GM12878 (cell line): Measurements from ENCODE around the gene SYNJ2. TPM values are rescaled to one million over a fixed set of nuclear protein-coding genes. Genes with fewer than 3 reads are reported as not detected.

Experiments
- ATAC-seq: fragments of 200-7000 bp; cut with Tn5 transposase; 3 replicates; pipeline ENCODE4 v1.9.1; 2020; ENCODE audit warnings: mild to moderate bottlenecking, moderate library complexity
- BruUV-seq: library from RNA; stranded (reverse); fragments of 400-500 nt; replicated peaks from 2 replicates; lab custom pipeline; 2021; lab: Mats Ljungman, UMichigan
- CTCF ChIA-PET: fragments of 300-600 bp; sonication (Branson Sonifier 250); formaldehyde crosslinking; extraction: SDS; loops from one replicate; lab custom pipeline; 2021; ENCODE audit warnings: inconsistent platforms; lab: Yijun Ruan, JAX
- POLR2A ChIA-PET: fragments of 350-600 bp; formaldehyde crosslinking; extraction: SDS; loops from one replicate; lab custom pipeline; 2021; ENCODE audit warnings: inconsistent platforms; lab: Charles Lee
- RAD21 ChIA-PET: fragments of 300-600 bp; sonication (Branson Sonifier 250); formaldehyde crosslinking; loops from one replicate; lab custom pipeline; 2023; ENCODE audit warnings: antibody characterized with exemption; ENCODE audit not compliant: unreplicated experiment; lab: Charles Lee
- SMC1A ChIA-PET: fragments of 300-600 bp; sonication (Branson Sonifier 250); formaldehyde crosslinking; loops from one replicate; lab custom pipeline; 2023; ENCODE audit not compliant: unreplicated experiment, uncharacterized antibody; lab: Charles Lee
- DNase-seq: peaks from one replicate; pipeline ENCODE4 v3.0.0-alpha.2; 2011; ENCODE audit warnings: low read depth, low spot score
- FAIRE-seq: peaks from 3 replicates; lab custom pipeline; 2011; peaks lifted over from hg19 to GRCh38; lab: Jason Lieb, UNC
- H2AFZ ChIP-seq: 2 replicates; pipeline ENCODE4 v1.6.0; 2011; ENCODE audit warnings: low read depth, low read length, control low read depth; ENCODE audit not compliant: control insufficient read depth
- H3K27ac ChIP-seq: 2 replicates; pipeline ENCODE4 v1.5.1; 2011; ENCODE audit warnings: control low read depth; ENCODE audit not compliant: control insufficient read depth, insufficient read depth
- H3K27me3 ChIP-seq, 2 experiments: replicated peaks in 1 of 2; 2 replicates each; pipeline versions ENCODE4 v1.6.0 to v1.6.1; 2011; ENCODE audit warnings: low read length in 1 of 2; ENCODE audit not compliant: control insufficient read depth in 2 of 2, insufficient read depth in 2 of 2
- H3K36me3 ChIP-seq, 2 experiments: 2 replicates each; pipeline ENCODE4 v1.5.1; 2011; ENCODE audit warnings: low read length in 1 of 2; ENCODE audit not compliant: control insufficient read depth in 2 of 2, insufficient read depth in 2 of 2
- H3K4me1 ChIP-seq: 2 replicates; pipeline ENCODE4 v1.6.1; 2011; ENCODE audit warnings: mild to moderate bottlenecking, low read length, moderate library complexity, mixed read lengths; ENCODE audit not compliant: control insufficient read depth, insufficient read depth
- H3K4me2 ChIP-seq: 2 replicates; pipeline ENCODE4 v1.6.0; 2011; ENCODE audit warnings: control low read depth; ENCODE audit not compliant: control insufficient read depth, insufficient read depth
- H3K4me3 ChIP-seq: fragments of 200-600 bp; sonication (generic); 2 replicates; pipeline ENCODE4 v1.5.1; 2016
- H3K79me2 ChIP-seq: 2 replicates; pipeline ENCODE4 v1.6.0; 2011; ENCODE audit warnings: low read length; ENCODE audit not compliant: control insufficient read depth, insufficient read depth
- H3K9ac ChIP-seq: 2 replicates; pipeline ENCODE4 v1.8.0; 2011; ENCODE audit warnings: low read length, control low read depth, mixed read lengths; ENCODE audit not compliant: control insufficient read depth, insufficient read depth
- H3K9me3 ChIP-seq: replicated peaks from 3 replicates; pipeline ENCODE4 v1.5.1; 2011; ENCODE audit warnings: mild to moderate bottlenecking, low read length; ENCODE audit not compliant: control insufficient read depth, insufficient read depth
- H4K20me1 ChIP-seq: 2 replicates; pipeline ENCODE4 v1.6.0; 2011; ENCODE audit not compliant: control insufficient read depth, insufficient read depth
- BRCA1 ChIP-seq: IDR thresholded peaks from 2 replicates; pipeline ENCODE4 v1.6.1; 2011; ENCODE audit warnings: low read depth, low read length, improper control_type of control experiment
- CHD1 ChIP-seq: IDR thresholded peaks from 2 replicates; pipeline ENCODE4 v1.6.1; 2012; ENCODE audit warnings: low read depth, low read length, improper control_type of control experiment
- EGR1 ChIP-seq, 2 experiments: IDR thresholded peaks; 1 replicate in 1 of 2; 2 replicates in 1 of 2; pipeline ENCODE4 v1.6.1; 2011 to 2012; ENCODE audit warnings: low read depth in 2 of 2, low read length in 2 of 2, borderline replicate concordance in 1 of 2, mild to moderate bottlenecking in 1 of 2, moderate library complexity in 1 of 2
- EP300 ChIP-seq, 2 experiments: fragments of 150-350 bp in 1 of 2; IDR thresholded peaks; 2 replicates each; pipeline ENCODE4 v1.6.1; 2011 to 2012; ENCODE audit warnings: low read depth in 2 of 2, low read length in 2 of 2, borderline replicate concordance in 1 of 2, improper control_type of control experiment in 1 of 2, inconsistent platforms in 1 of 2; ENCODE audit not compliant: control insufficient read depth in 1 of 2
- EZH2 ChIP-seq: IDR thresholded peaks from 2 replicates; pipeline ENCODE4 v1.6.1; 2012; ENCODE audit warnings: low read depth, mild to moderate bottlenecking, control low read depth, inconsistent platforms, low read length, borderline replicate concordance; ENCODE audit not compliant: control insufficient read depth
- HDGF ChIP-seq: fragments of 450-650 bp; IDR thresholded peaks from 2 replicates; pipeline ENCODE4 v1.6.1; 2016; ENCODE audit warnings: antibody characterized with exemption
- NFXL1 ChIP-seq: fragments of 450-650 bp; IDR thresholded peaks from 2 replicates; pipeline ENCODE4 v1.6.1; 2017; ENCODE audit warnings: antibody characterized with exemption, mild to moderate bottlenecking, borderline replicate concordance
- POLR2AphosphoS5 ChIP-seq: IDR thresholded peaks from 2 replicates; pipeline ENCODE4 v1.6.1; 2011; ENCODE audit warnings: mild to moderate bottlenecking, low read length, inconsistent platforms
- SMC3 ChIP-seq: IDR thresholded peaks from 2 replicates; pipeline ENCODE4 v1.6.1; 2011; ENCODE audit warnings: low read length, improper control_type of control experiment, borderline replicate concordance
- TCF7 ChIP-seq: IDR thresholded peaks from 2 replicates; pipeline ENCODE4 v1.6.1; 2014; ENCODE audit warnings: antibody characterized with exemption, borderline replicate concordance
- YBX1 ChIP-seq: fragments of 450-650 bp; IDR thresholded peaks from 2 replicates; pipeline ENCODE4 v1.6.1; 2016; ENCODE audit warnings: antibody characterized with exemption
- ZBTB40 ChIP-seq: fragments of 450-650 bp; IDR thresholded peaks from 2 replicates; pipeline ENCODE4 v1.6.1; 2016; ENCODE audit warnings: mild to moderate bottlenecking, moderate library complexity, borderline replicate concordance
- ZNF24 ChIP-seq: fragments of 450-650 bp; IDR thresholded peaks from 2 replicates; pipeline ENCODE4 v1.6.1; 2017; ENCODE audit warnings: antibody characterized with exemption, mild to moderate bottlenecking
- WGBS: methylation state at CpG from one replicate; pipeline ENCODE4 v1.1.6; 2016; ENCODE audit warnings: low lambda C conversion rate; ENCODE audit not compliant: insufficient replicate concordance, insufficient coverage; ENCODE audit errors: missing lambda C conversion rate; 5-methylcytosine and 5-hydroxymethylcytosine counted together
- in situ Hi-C: fragments of 300-500 bp; cut with MboI; formaldehyde crosslinking; loops from 9 replicates; pipeline ENCODE4 v1.14.3; 2018; ENCODE audit warnings: mixed read lengths
- intact Hi-C: fragments of 100-400 bp; cut with micrococcal nuclease; formaldehyde crosslinking; loops from one replicate; pipeline ENCODE4 v1.14.2; 2022; ENCODE audit not compliant: unreplicated experiment
- polyA plus RNA-seq, 11 experiments: library from polyadenylated mRNA; depleted of rRNA in 4 of 11; unstranded in 6 of 11; stranded (reverse) in 5 of 11; fragments of >200 nt; fragmentation: Nextera tagmentation in 4 of 11; fragmentation: Illumina TruSeq in 1 of 11; extraction: Ambion mirVana in 4 of 11; extraction: Trizol in 1 of 11; gene quantifications; 1 replicate in 1 of 11; 2 replicates in 10 of 11; pipeline versions ENCODE4 v1.2.1 to v1.2.3, GENCODE V29; 2011 to 2016; ENCODE audit warnings: inconsistent platforms in 2 of 11, missing spikeins in 2 of 11, low read depth in 1 of 11
- total RNA-seq, 4 experiments: library from RNA; depleted of rRNA in 3 of 4; stranded (reverse); fragments of >200 nt in 3 of 4; fragmentation: Illumina TruSeq in 1 of 4; extraction: Trizol in 1 of 4; gene quantifications; 2 replicates each; pipeline versions ENCODE4 v1.2.1 to v1.2.3, GENCODE V29; 2013 to 2021
- TF ChIP-seq, protein P1 (sequence below): IDR thresholded peaks from 2 replicates; pipeline ENCODE4 v1.6.1; 2011; ENCODE audit warnings: borderline replicate concordance, low read depth, mild to moderate bottlenecking, moderate library complexity, low read length; ENCODE audit not compliant: insufficient read depth, poor library complexity, severe bottlenecking
- TF ChIP-seq, protein P2 (sequence below): fragments of 150-350 bp; IDR thresholded peaks from 2 replicates; pipeline ENCODE4 v1.6.1; 2014; ENCODE audit warnings: mild to moderate bottlenecking, low read depth, low read length

The SYNJ2 gene
- total and polyA plus RNA-seq, 10 of the 15 experiments (the other 5 are each of a cell fraction or from before 2014, with no cell fraction given), result 0.11 to 1.8 (median 0.57) TPM

DNA sequence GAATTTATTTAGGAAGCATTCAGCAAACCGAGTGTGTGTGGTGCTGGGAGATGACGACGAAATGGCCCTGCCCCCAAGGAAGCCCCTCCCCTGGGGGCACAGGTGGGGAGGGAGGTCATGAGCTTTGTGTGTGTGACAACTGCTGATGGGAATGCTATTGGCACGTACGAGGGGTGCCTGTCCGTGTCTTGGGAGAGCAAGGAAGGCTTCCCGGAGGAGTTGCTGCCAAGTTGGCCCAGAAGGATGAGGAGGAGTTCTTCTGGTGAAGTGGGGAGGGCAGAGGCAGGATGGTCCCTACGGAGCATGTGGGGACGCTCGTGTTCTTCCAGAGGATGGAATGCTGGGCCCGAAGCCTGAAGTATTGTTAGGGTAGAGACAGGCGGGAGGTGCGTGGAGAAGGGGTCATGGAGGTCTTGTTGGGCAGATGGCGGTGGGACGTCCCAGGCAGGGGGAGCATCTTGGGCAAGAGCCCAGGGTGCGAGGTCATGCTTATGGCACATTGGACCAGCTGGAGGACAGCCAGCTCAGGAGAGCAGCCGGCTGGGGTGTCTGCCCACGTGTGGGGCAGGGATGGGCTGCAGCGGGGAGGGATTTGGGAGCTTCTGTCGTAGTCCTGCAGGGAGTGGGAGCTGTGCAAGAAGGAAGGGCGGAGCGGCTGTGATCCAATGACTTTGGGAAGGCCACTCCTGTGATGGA, 46.1 kb downstream of the SYNJ2 start (continued):
- TF ChIP-seq EGR1 (IDR thresholded peaks at IDR 0.05; ENCODE audit: borderline replicate concordance in 1 of 2, low read depth in 2 of 2, low read length in 2 of 2) (no peak), CHD1 (no peak), HDGF (no peak), EP300 (IDR thresholded peaks at IDR 0.05; ENCODE audit: borderline replicate concordance in 1 of 2, control insufficient read depth in 1 of 2, low read depth in 2 of 2, low read length in 2 of 2) (no peak), TCF7 (no peak)
- TF ChIP-seq, protein P1, sequence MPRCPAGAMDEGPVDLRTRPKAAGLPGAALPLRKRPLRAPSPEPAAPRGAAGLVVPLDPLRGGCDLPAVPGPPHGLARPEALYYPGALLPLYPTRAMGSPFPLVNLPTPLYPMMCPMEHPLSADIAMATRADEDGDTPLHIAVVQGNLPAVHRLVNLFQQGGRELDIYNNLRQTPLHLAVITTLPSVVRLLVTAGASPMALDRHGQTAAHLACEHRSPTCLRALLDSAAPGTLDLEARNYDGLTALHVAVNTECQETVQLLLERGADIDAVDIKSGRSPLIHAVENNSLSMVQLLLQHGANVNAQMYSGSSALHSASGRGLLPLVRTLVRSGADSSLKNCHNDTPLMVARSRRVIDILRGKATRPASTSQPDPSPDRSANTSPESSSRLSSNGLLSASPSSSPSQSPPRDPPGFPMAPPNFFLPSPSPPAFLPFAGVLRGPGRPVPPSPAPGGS, result no peak

- Histone ChIP-seq H3K4me2 (no peak overlapping the region), H3K36me3 (no peaks in the 10 kb centered on the region; a peak in 1 of 4 replicates), H2AFZ (no peak overlapping the region), H3K4me3 (no peak overlapping the region), H3K9me3 (no peaks in the 10 kb centered on the region), H3K4me1 (peaks cover 16% of the 10 kb centered on the region), H3K27ac (no peak overlapping the region), H3K27me3 (no peaks in the 10 kb centered on the region; a peak in 1 of 4 replicates), H3K79me2 (no peaks in the 10 kb centered on the region), H4K20me1 (no peaks in the 10 kb centered on the region), H3K9ac (no peak overlapping the region)
- RAD21 ChIA-PET, result no interaction called here
- FAIRE-seq (no peak), DNase-seq (no peak), ATAC-seq (no peak)
- POLR2A ChIA-PET, result interaction anchor here (0.8 kb wide), 1 partner anchor 44 kb away, joined by 3 read pairs; no protein-coding TSS in a partner anchor
- WGBS, result 88% methylated on average over 9 of the region's 9 CpGs
- CTCF ChIA-PET, result interaction anchor here (0.8 to 1.7 kb wide), 4 partner anchors 13 to 273 kb away, joined by 3 to 6 read pairs (median 3); no protein-coding TSS in a partner anchor
- in situ Hi-C loops, result no loop called here
- intact Hi-C loops, result loop anchor here (5.0 kb wide), 1 partner anchor 46 kb away; the partner anchor contains the start of gene SYNJ2
- SMC1A ChIA-PET, result interaction anchor here (1.2 kb wide), 1 partner anchor 119 kb away, joined by 3 read pairs; no protein-coding TSS in a partner anchor
- no TSS peak for BruUV-seq
- no peak for TF ChIP-seq POLR2AphosphoS5
- TF ChIP-seq ZBTB40, result no peak
- no peak for TF ChIP-seq SMC3
- no peak for TF ChIP-seq YBX1
- TF ChIP-seq, protein P2, sequence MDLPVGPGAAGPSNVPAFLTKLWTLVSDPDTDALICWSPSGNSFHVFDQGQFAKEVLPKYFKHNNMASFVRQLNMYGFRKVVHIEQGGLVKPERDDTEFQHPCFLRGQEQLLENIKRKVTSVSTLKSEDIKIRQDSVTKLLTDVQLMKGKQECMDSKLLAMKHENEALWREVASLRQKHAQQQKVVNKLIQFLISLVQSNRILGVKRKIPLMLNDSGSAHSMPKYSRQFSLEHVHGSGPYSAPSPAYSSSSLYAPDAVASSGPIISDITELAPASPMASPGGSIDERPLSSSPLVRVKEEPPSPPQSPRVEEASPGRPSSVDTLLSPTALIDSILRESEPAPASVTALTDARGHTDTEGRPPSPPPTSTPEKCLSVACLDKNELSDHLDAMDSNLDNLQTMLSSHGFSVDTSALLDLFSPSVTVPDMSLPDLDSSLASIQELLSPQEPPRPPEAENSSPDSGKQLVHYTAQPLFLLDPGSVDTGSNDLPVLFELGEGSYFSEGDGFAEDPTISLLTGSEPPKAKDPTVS, result no peak
- TF ChIP-seq ZNF24, result no peak
- no peak for TF ChIP-seq EZH2
- no peak for TF ChIP-seq NFXL1
- TF ChIP-seq BRCA1, result no peak
Measured at GRCh38 chr6:158028421-158028820, 46.8 kb downstream of the SYNJ2 start.
